Large intestine (tissue), 3 donors: ENCODE results near the gene FFAR2. TPM values are rescaled to one million over a fixed set of nuclear protein-coding genes. Genes with fewer than 3 reads are reported as not detected.
"Not testable (repeated sequence)": the region's sequence is repeated elsewhere in the genome, so short reads cannot be mapped to it uniquely, and the experiment has no call there.

Source experiments
- DNase-seq, 2 donors: peaks; one replicate each; pipeline versions ENCODE4 v3.0.0 to v3.0.0-alpha.2; 2013
- H3K27ac ChIP-seq: one replicate; pipeline ENCODE4 v1.5.1; 2013; ENCODE audit warnings: low read length
- H3K27me3 ChIP-seq: 2 replicates; pipeline ENCODE4 v1.6.1; 2013; ENCODE audit warnings: low read length; ENCODE audit not compliant: control insufficient read depth, insufficient read depth
- H3K36me3 ChIP-seq: 2 replicates; pipeline ENCODE4 v1.6.1; 2013; ENCODE audit warnings: low read length; ENCODE audit not compliant: control insufficient read depth, insufficient read depth
- H3K4me1 ChIP-seq: one replicate; pipeline ENCODE4 v1.6.1; 2013; ENCODE audit warnings: low read length; ENCODE audit not compliant: control insufficient read depth, insufficient read depth
- H3K4me3 ChIP-seq: one replicate; pipeline ENCODE4 v1.5.1; 2013; ENCODE audit warnings: low read length
- H3K9me3 ChIP-seq: one replicate; pipeline ENCODE4 v1.6.1; 2013; ENCODE audit warnings: mild to moderate bottlenecking, low read depth, low read length, moderate library complexity; ENCODE audit not compliant: control insufficient read depth
- WGBS: methylation state at CpG from one replicate; pipeline ENCODE4 v1.1.5; 2013; ENCODE audit warnings: low lambda C conversion rate; ENCODE audit not compliant: insufficient coverage; 5-methylcytosine and 5-hydroxymethylcytosine counted together
- polyA plus RNA-seq: library from polyadenylated mRNA; unstranded; fragments of 120-200 nt; gene quantifications from one replicate; pipeline ENCODE4 v1.2.1, GENCODE V29; 2013

The FFAR2 gene
- polyA plus RNA-seq, 1 donor = 3.1 TPM

DNA sequence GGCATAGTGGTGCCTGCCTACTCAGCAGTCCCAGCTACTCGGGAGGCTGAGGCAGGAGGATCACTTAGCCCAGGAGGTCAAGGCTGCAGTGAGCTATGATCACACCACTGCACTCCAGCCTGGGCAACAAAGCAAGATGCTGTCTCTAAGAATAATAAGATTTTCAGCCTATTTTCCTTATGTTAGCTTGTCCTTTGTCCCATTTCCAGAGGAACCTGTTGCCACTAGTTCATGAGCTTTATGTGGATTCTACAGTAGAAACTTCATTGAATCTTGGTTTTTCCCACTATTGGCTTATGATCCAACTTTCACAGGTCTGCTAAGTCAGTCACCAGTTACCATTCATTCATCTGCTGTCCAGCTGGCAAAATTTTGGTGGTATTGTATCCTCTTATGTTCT lies 18.2 kb downstream of the FFAR2 start:
- no peaks in the 10 kb centered on the region for H3K36me3 ChIP-seq
- no peaks in the 10 kb centered on the region for H3K9me3 ChIP-seq
- no peaks in the 10 kb centered on the region for H3K27me3 ChIP-seq
- no peak for DNase-seq
- no peaks in the 10 kb centered on the region for H3K4me1 ChIP-seq
- WGBS = no CpG with 5 or more reads among the region's 1 CpG
- H3K27ac ChIP-seq = no peak overlapping the region
- no peak overlapping the region for H3K4me3 ChIP-seq

DNA sequence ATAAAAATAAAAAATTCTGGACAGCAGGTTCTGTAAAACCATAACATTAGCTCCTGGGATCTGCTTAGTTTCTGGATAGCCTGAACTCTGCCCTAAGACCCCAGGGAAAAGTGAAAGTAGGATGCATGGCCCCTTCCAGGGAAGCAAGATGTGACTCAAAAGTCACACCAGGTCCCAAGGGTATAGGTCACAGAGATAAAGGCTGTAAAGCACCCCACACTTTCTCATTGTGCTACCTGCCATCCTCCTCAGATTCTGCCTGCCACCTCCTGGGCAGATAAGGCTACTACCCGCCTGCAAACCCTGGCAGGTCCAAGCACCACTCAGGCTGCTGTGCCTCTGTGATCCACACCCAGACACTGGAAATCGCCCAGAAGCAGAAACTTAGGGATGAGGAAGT lies 20.6 kb downstream of the FFAR2 start:
- no peaks in the 10 kb centered on the region for H3K27me3 ChIP-seq
- H3K36me3 ChIP-seq = no peaks in the 10 kb centered on the region
- peak; percentile 75 to 80 for DNase-seq
- no peaks in the 10 kb centered on the region for H3K4me1 ChIP-seq
- H3K4me3 ChIP-seq = no peak overlapping the region
- WGBS = no CpG with 5 or more reads among the region's 2 CpGs
- no peak overlapping the region for H3K27ac ChIP-seq
- no peaks in the 10 kb centered on the region for H3K9me3 ChIP-seq

DNA sequence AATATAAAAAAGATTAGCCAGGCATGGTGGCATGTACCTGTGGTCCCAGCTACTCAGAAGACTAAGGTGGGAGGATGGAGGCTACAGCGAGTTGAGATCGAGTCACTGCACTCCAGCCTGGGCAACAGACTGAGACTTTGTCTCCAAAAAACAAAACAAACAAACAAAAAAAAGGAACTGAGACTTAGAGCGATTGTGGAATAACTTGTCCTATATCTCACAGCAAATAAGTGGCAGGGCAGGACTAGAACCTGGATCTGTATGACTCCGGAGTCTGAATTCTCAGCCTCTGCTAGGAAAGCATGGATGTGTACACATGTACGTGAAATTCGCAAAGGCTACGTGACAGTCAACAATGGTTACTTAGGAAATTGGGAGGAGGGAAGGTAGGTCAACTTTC lies 22.1 kb downstream of the FFAR2 start:
- no peak for DNase-seq
- no peaks in the 10 kb centered on the region for H3K4me1 ChIP-seq
- WGBS = 100% methylated on average over 1 of the region's 7 CpGs
- no peaks in the 10 kb centered on the region for H3K27me3 ChIP-seq
- H3K9me3 ChIP-seq = no peaks in the 10 kb centered on the region
- no peaks in the 10 kb centered on the region for H3K36me3 ChIP-seq
- H3K4me3 ChIP-seq = no peak overlapping the region
- no peak overlapping the region for H3K27ac ChIP-seq

DNA sequence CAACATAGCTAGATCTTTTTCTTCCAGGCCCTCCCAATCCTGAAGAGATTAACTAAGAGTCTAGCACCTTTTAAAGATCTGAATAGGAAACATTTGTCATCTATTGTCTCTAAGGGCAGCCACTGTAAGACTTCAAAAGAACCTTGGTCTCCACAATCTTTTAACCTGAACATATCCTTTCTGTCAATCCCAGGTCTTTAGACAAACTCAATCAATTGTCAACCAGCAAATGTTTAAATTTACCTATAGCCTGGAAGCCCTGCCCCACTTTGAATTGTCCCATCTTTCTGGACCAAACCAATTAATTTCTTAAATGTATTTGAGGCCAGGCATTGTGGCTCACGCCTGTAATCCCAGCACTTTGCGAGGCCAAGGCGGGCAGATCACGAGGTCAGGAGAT lies 23.0 kb downstream of the FFAR2 start:
- no CpG with 5 or more reads among the region's 4 CpGs for WGBS
- DNase-seq = not testable (repeated sequence)

DNA sequence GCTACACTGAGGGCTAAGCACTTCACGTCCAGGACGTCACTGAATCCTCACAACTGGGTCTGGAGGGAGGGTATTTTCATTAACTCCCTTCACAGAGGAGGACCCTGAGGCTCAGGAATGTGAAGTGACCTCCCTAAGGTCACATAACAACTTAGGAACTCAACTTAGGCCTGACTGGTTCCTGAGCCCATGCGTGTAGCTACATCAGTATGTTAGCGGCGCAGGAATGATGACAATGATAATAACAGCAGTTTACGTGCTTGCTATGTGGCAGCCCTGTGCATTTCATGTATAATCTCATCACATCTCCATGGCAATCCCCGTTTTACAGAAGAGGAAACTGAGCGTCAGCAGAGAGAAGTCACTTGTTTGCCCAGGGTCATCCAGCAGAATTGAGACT lies 23.9 kb downstream of the FFAR2 start:
- Histone ChIP-seq H3K4me3 (no peak overlapping the region), H3K4me1 (no peaks in the 10 kb centered on the region), H3K9me3 (no peaks in the 10 kb centered on the region), H3K36me3 (no peaks in the 10 kb centered on the region), H3K27me3 (no peaks in the 10 kb centered on the region), H3K27ac (no peak overlapping the region)
- no CpG with 5 or more reads among the region's 8 CpGs for WGBS
- DNase-seq = no peak

More for the DNA sequence above, 23.0 kb downstream of the FFAR2 start:
- not testable (repeated sequence) for H3K27ac ChIP-seq, H3K27me3 ChIP-seq, H3K9me3 ChIP-seq, H3K4me1 ChIP-seq, H3K36me3 ChIP-seq, H3K4me3 ChIP-seq

DNA sequence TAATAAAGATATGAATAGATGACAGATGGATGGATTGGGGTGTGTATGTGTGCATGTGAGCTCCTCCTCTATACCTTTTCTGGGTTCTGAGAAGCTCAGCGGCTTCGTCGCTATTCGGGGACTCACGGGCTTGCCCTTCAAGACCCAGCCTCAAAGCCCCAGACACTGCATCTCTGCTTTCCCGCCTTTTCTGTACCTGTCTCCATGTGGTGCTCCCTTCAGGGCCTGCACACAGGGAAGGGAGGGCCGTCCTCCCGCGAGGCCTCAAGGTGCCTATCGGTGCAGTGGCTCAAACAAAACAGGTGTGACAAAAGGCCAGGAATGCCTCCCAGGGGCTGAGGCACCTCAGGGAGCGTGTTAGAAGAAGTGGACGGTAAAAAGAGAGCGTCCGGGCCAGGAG lies 26.0 kb downstream of the FFAR2 start:
- no peak for DNase-seq
- H3K4me3 ChIP-seq = no peak overlapping the region
- H3K9me3 ChIP-seq = no peaks in the 10 kb centered on the region
- no peaks in the 10 kb centered on the region for H3K36me3 ChIP-seq
- H3K27ac ChIP-seq = no peak overlapping the region
- H3K27me3 ChIP-seq = no peaks in the 10 kb centered on the region
- no peaks in the 10 kb centered on the region for H3K4me1 ChIP-seq
- WGBS = no CpG with 5 or more reads among the region's 14 CpGs

DNA sequence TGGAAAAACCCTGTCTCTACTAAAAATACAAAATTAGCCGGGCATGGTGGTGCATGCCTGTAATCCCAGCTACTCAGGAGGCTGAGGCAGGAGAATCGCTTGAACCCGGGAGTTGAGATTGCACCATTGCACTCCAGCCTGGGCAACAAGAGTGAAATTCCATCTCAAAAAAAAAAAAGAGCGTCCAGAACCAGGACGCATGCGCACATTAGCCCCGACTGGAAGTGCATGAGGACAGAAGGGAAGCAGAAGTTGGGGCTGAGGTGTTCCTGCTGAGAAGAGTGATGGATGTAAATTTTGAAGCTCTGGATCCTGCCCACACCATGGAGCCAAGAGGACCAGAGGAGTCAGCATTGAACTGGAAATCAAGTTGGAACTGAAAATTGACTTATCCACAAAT lies 26.5 kb downstream of the FFAR2 start:
- not testable (repeated sequence) for DNase-seq, H3K4me3 ChIP-seq, H3K27me3 ChIP-seq, H3K27ac ChIP-seq, H3K4me1 ChIP-seq, H3K9me3 ChIP-seq, H3K36me3 ChIP-seq
- no CpG with 5 or more reads among the region's 7 CpGs for WGBS

DNA sequence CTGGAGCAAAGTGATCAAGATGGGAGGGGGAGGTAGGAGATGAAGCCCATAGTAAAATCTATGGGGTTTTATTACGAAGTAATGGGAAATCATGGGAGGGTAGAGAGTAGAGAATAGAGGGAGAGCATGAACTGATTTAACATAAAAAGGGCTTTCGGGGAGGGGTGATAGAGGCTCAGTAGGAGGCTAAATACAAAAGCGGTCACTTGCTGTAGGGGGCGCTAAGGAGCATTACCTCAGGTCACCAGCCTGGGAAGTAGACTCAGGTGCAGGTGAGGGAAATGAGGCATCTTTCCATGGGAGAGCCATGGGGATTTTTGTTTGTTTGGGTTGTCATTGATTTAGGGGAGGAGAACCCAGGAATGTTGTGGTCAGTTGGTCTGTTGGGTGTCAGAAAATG lies 28.1 kb downstream of the FFAR2 start:
- H3K36me3 ChIP-seq = no peaks in the 10 kb centered on the region
- WGBS = 50% methylated on average over 1 of the region's 4 CpGs

DNA sequence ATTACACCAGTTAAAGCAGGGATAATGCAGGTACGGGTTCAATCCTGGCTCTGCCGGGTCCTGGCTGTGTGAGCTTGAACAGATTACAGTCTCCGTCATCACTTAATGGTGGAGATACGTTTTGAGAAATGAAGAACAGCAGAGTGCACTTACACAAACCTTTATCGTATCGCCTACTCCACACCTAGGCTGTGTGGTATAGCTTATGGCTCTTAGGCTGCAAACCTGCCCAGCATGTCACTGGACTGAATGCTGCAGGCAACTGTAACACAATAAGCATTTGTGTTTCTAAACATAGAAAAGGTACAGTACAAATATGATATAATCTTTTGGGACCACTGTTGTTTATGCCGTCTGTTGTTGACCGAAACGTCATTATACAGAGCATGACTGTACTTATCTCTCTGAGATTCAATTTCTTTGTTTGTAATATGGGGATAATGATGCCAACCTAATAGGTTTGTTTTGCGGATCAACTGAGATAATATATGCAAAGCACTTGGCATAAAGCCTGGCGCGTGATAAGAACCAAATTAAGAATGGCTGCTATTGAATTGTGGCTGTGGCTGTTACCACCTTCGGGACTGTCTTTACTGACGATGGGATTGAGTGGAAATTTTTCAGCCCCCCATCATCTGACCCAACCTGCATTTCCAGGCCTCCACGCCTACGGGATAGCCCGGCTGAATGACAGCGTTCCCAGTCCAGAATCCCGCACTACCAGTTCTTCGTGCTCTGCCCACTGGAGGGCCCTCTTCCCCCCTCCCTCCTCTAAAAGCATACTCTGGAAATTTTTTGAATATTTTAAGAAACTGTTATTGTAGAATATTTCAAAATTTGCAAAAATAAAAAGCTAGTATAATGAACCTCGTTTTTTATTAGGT lies 31.0 kb downstream of the FFAR2 start:
- H3K36me3 ChIP-seq = no peaks in the 10 kb centered on the region
- WGBS = 82% methylated on average over 4 of the region's 21 CpGs
- no peaks in the 10 kb centered on the region for H3K9me3 ChIP-seq
- no peaks in the 10 kb centered on the region for H3K4me1 ChIP-seq
- no peak overlapping the region for H3K27ac ChIP-seq
- no peak for DNase-seq
- no peak overlapping the region for H3K4me3 ChIP-seq
- no peaks in the 10 kb centered on the region for H3K27me3 ChIP-seq

More for the DNA sequence above, 28.1 kb downstream of the FFAR2 start:
- no peak for DNase-seq
- Histone ChIP-seq H3K9me3 (no peaks in the 10 kb centered on the region), H3K27ac (no peak overlapping the region), H3K4me3 (no peak overlapping the region), H3K27me3 (no peaks in the 10 kb centered on the region), H3K4me1 (no peaks in the 10 kb centered on the region)

DNA sequence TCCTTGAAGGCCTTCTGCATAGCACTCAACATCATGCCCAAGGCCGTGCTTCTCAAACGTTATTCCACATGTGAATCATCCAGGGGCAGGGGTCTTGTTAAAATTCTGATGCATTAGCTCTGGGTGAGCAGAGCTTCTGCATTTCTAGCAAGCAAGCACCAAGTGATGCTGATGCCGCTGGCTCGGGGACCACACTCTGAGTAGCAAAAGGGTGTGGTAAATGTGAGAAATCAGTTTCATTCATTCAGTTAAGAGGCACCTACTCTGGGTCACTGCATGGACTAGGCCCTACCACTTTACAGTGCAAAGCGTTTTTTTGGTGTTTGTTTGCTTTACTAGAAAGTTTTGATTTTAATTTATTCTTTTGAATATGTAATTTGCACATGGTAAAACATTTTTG lies 35.0 kb downstream of the FFAR2 start:
- Histone ChIP-seq H3K4me3 (no peak overlapping the region), H3K27me3 (no peaks in the 10 kb centered on the region), H3K9me3 (no peaks in the 10 kb centered on the region), H3K27ac (no peak overlapping the region), H3K4me1 (peaks cover 14% of the 10 kb centered on the region), H3K36me3 (no peaks in the 10 kb centered on the region)
- no CpG with 5 or more reads among the region's 5 CpGs for WGBS
- no peak for DNase-seq
